ENCODE measurements around the gene BLM.

Gene BLM

GRCh38 chr15:90774731-90775514 lies 57.8 kb downstream of the BLM start:
- Histone ChIP-seq H3K27me3 (replicated peaks) (no peaks in the 10 kb centered on the region), H3K36me3 (replicated peaks) (no peaks in the 10 kb centered on the region), H3K27ac (no peak overlapping the region), H3K4me3 (ENCODE audit: low read depth, low read length) (no peak overlapping the region)
- TF ChIP-seq CTCF (IDR thresholded peaks at IDR 0.05; ENCODE audit: low read depth, low read length, missing control alignments) = no peak
- in situ Hi-C loops (cut with HindIII; ENCODE audit: low pct_ligation_motif_present, low sequenced_read_pairs) = no loop called here
- peak; percentile 64 for DNase-seq

GRCh38 chr15:90780916-90781315 lies 63.8 kb downstream of the BLM start:
- Histone ChIP-seq H3K27ac (no peak overlapping the region), H3K4me3 (ENCODE audit: low read depth, low read length) (no peak overlapping the region), H3K36me3 (replicated peaks) (no peaks in the 10 kb centered on the region), H3K27me3 (replicated peaks) (no peaks in the 10 kb centered on the region)
- DNase-seq = no peak
- TF ChIP-seq CTCF (IDR thresholded peaks at IDR 0.05; ENCODE audit: low read depth, low read length, missing control alignments) = no peak
- in situ Hi-C loops (cut with HindIII; ENCODE audit: low pct_ligation_motif_present, low sequenced_read_pairs) = no loop called here

DNA sequence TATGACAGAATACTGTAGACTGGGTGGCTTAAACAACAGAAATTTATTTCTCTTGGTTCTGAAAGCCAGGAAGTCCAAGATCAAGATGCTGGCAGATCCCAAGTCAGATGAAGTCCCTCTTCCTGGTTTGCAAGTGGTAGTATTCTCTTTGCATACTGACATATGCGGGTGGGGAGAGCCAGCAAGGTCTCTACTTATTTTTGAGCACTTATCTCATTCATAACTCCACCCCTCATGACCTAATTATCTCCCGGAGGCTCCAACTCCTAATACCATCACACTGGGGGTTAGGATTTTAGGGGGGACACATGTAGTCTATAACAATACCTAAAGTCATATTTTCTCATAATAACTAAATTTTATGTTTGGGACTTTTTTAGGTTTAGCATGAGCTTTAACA lies 65.3 kb downstream of the BLM start:
- DNase-seq = no peak
- Histone ChIP-seq H3K4me3 (ENCODE audit: low read depth, low read length) (no peak overlapping the region), H3K27ac (no peak overlapping the region), H3K36me3 (replicated peaks) (no peaks in the 10 kb centered on the region), H3K27me3 (replicated peaks) (no peaks in the 10 kb centered on the region)
- in situ Hi-C loops (cut with HindIII; ENCODE audit: low pct_ligation_motif_present, low sequenced_read_pairs) = no loop called here
- TF ChIP-seq CTCF (IDR thresholded peaks at IDR 0.05; ENCODE audit: low read depth, low read length, missing control alignments) = no peak

GRCh38 chr15:90787881-90788280 lies 70.7 kb downstream of the BLM start:
- in situ Hi-C loops (cut with HindIII; ENCODE audit: low pct_ligation_motif_present, low sequenced_read_pairs) = no loop called here
- DNase-seq = peak; percentile 12

GRCh38 chr15:90789462-90789861 lies 72.3 kb downstream of the BLM start:
- no peak overlapping the region for H3K27ac ChIP-seq
- H3K4me3 ChIP-seq (ENCODE audit: low read depth, low read length) = no peak overlapping the region
- H3K36me3 ChIP-seq (replicated peaks) = no peaks in the 10 kb centered on the region
- in situ Hi-C loops (cut with HindIII; ENCODE audit: low pct_ligation_motif_present, low sequenced_read_pairs) = no loop called here
- TF ChIP-seq CTCF (IDR thresholded peaks at IDR 0.05; ENCODE audit: low read depth, low read length, missing control alignments) = no peak
- H3K27me3 ChIP-seq (replicated peaks) = no peaks in the 10 kb centered on the region
- DNase-seq = no peak

More at GRCh38 chr15:90787881-90788280, 70.7 kb downstream of the BLM start:
- H3K36me3 ChIP-seq (replicated peaks) = no peaks in the 10 kb centered on the region
- TF ChIP-seq CTCF (IDR thresholded peaks at IDR 0.05; ENCODE audit: low read depth, low read length, missing control alignments) = no peak
- H3K27me3 ChIP-seq (replicated peaks) = no peaks in the 10 kb centered on the region
- no peak overlapping the region for H3K27ac ChIP-seq
- H3K4me3 ChIP-seq (ENCODE audit: low read depth, low read length) = no peak overlapping the region

DNA sequence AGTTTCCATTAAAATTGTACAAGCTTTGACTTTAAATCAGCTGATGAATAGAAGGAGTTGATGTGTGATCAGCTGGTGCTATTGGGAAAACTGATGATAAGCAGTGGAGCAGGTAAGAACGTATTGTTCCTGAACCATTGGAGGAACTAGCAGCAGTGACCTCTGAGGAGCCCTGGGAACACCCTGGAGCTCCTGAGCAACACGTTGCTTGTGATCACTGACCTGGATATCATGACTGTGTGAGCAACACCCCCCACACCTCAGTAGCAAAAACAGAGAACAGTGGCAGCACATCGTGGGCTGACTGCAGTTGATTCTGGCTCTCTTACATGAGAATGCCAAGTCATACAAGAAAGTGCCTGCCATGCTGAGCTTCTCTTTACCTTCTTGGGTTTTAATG lies 72.9 kb downstream of the BLM start:
- Histone ChIP-seq H3K27ac (no peak overlapping the region), H3K36me3 (replicated peaks) (no peaks in the 10 kb centered on the region), H3K4me3 (ENCODE audit: low read depth, low read length) (no peak overlapping the region), H3K27me3 (replicated peaks) (no peaks in the 10 kb centered on the region)
- in situ Hi-C loops (cut with HindIII; ENCODE audit: low pct_ligation_motif_present, low sequenced_read_pairs) = no loop called here
- DNase-seq = no peak
- no peak for TF ChIP-seq CTCF (IDR thresholded peaks at IDR 0.05; ENCODE audit: low read depth, low read length, missing control alignments)

Data from brain microvascular endothelial cell (primary cell).